Peyer's patch (tissue), 4 donors: ENCODE measurements around the gene NCOA3. TPM values are rescaled to one million over a fixed set of nuclear protein-coding genes. Genes with fewer than 3 reads are reported as not detected.

Experiments used
- DNase-seq, 3 donors: peaks; one replicate each; pipeline ENCODE4 v3.0.0-alpha.2; 2017 to 2019
- H3K27ac ChIP-seq, 4 donors: fragments of 200-600 bp; sonication (generic); one replicate each; pipeline ENCODE4 v1.5.1; 2016 to 2019
- H3K27me3 ChIP-seq, 2 donors: fragments of 200-600 bp; sonication (generic); one replicate each; pipeline ENCODE4 v1.5.1; 2019
- H3K36me3 ChIP-seq, 3 donors: fragments of 200-600 bp; sonication (generic); one replicate each; pipeline ENCODE4 v1.5.1; 2016 to 2019
- H3K4me1 ChIP-seq, 4 donors: fragments of 200-600 bp; sonication (generic); one replicate each; pipeline ENCODE4 v1.5.1; 2016 to 2019
- H3K4me3 ChIP-seq, 4 donors: fragments of 200-600 bp; sonication (generic); 1 replicate in 3 of 4; 2 replicates in 1 of 4; pipeline ENCODE4 v1.5.1; 2016 to 2019; ENCODE audit warnings: mild to moderate bottlenecking in 1 of 4
- H3K9me3 ChIP-seq, 4 donors: fragments of 200-600 bp; sonication (generic); one replicate each; pipeline ENCODE4 v1.5.1; 2016 to 2019; ENCODE audit warnings: mild to moderate bottlenecking in 1 of 4
- POLR2A ChIP-seq, 2 donors: fragments of 450-650 bp; IDR thresholded peaks; one replicate each; pipeline ENCODE4 v1.5.1; 2017; ENCODE audit warnings: antibody characterized with exemption in 2 of 2, mild to moderate bottlenecking in 2 of 2, moderate library complexity in 2 of 2
- total RNA-seq, 4 donors: library from RNA; depleted of rRNA; stranded (reverse); fragments of >200 nt; gene quantifications; one replicate each; pipeline ENCODE4 v1.1.0, GENCODE V29; 2016
- TF ChIP-seq, protein P1 (sequence below), 6 experiments: fragments of 450-650 bp in 4 of 6; fragments of 200-600 bp in 2 of 6; sonication (generic) in 1 of 6; IDR thresholded peaks; one replicate each; pipeline ENCODE4 v1.5.1; 2017 to 2019; ENCODE audit warnings: antibody characterized with exemption in 6 of 6, mild to moderate bottlenecking in 3 of 6, moderate library complexity in 1 of 6

NCOA3 gene
- total RNA-seq, 4 donors from 2014 or later = 17.9 to 99.9 (median 26.6) TPM

DNA sequence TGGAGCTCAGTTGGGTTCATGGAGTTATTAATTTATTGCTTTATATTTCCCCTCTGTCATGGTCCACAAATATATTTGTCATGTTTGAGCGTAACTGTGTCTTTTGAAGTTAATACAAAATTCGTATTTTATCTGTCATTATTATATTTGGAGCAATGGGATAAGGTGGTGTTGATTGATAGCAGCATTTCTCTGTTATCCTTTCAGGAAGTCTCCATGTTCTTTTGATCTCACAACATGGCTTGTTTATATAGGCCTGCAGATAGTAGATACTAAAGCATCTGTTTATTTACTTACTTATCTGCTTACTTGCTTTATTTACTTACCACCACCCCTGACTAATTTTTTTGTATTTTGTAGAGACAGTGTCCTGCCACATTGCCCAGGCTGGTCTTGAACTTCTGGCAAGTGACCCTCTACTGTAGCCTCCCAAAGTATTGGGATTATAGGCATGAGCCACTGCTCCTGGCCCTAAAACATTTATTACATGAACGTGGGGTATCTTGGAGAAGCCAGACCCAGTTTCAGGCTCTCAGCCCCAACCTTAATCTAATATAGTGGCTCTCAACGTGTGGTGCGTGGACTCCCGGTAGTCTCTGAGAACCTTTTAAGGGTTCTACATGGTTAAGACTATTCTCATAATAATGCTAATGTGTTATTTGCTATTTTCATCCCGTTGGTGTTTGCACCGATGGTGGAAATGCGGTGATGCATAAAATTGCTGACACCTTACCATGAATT is 104.2 kb downstream of the NCOA3 start:
- H3K27me3 ChIP-seq = no peaks in the 10 kb centered on the region
- TF ChIP-seq, protein P1, sequence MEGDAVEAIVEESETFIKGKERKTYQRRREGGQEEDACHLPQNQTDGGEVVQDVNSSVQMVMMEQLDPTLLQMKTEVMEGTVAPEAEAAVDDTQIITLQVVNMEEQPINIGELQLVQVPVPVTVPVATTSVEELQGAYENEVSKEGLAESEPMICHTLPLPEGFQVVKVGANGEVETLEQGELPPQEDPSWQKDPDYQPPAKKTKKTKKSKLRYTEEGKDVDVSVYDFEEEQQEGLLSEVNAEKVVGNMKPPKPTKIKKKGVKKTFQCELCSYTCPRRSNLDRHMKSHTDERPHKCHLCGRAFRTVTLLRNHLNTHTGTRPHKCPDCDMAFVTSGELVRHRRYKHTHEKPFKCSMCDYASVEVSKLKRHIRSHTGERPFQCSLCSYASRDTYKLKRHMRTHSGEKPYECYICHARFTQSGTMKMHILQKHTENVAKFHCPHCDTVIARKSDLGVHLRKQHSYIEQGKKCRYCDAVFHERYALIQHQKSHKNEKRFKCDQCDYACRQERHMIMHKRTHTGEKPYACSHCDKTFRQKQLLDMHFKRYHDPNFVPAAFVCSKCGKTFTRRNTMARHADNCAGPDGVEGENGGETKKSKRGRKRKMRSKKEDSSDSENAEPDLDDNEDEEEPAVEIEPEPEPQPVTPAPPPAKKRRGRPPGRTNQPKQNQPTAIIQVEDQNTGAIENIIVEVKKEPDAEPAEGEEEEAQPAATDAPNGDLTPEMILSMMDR (IDR thresholded peaks at IDR 0.05) = no peak
- TF ChIP-seq POLR2A (IDR thresholded peaks at IDR 0.05) = no peak
- peak overlapping the region in 1 of 4 donors; percentile 8 for H3K27ac ChIP-seq
- peaks cover 0 to 22% (median 4%) of the 10 kb centered on the region in 4 donors for H3K4me1 ChIP-seq
- no peak for DNase-seq
- no peaks in the 10 kb centered on the region for H3K9me3 ChIP-seq
- H3K4me3 ChIP-seq = no peak overlapping the region
- no peaks in the 10 kb centered on the region for H3K36me3 ChIP-seq

DNA sequence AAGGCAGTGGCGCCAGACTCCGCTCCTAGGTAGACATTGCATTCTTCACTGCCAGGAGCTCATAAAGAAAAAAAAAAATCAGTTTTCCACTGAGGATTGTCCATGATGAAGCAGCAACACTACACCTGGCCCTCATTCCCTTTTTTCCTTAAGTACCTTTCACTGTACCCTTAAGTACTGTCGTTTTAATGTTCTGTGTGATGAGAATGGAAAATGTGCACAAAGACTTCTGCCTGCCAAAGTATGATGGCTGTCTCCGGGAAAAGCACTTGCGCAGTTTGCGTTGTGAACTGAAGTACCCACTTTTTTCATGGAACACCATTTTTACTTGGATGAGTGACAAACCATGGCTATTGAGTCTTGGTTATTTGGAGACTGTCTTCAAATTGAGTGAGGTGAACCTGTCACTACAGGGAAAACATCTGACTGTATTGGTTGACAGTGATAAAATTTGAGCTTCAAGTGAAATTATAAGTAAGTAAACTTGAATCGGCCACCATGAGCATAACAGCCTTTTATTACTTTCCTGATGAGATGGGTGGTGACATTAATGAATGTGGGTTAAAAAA is 104.8 kb downstream of the NCOA3 start:
- Histone ChIP-seq H3K9me3 (no peaks in the 10 kb centered on the region), H3K27ac (peak overlapping the region in 2 of 4 donors; percentile 8 to 38), H3K27me3 (no peaks in the 10 kb centered on the region), H3K36me3 (no peaks in the 10 kb centered on the region), H3K4me3 (no peak overlapping the region), H3K4me1 (peaks cover 0 to 22% (median 5%) of the 10 kb centered on the region in 4 donors)
- no peak for DNase-seq
- TF ChIP-seq POLR2A (IDR thresholded peaks at IDR 0.05) = no peak
- TF ChIP-seq, protein P1 (IDR thresholded peaks at IDR 0.05) = no peak

DNA sequence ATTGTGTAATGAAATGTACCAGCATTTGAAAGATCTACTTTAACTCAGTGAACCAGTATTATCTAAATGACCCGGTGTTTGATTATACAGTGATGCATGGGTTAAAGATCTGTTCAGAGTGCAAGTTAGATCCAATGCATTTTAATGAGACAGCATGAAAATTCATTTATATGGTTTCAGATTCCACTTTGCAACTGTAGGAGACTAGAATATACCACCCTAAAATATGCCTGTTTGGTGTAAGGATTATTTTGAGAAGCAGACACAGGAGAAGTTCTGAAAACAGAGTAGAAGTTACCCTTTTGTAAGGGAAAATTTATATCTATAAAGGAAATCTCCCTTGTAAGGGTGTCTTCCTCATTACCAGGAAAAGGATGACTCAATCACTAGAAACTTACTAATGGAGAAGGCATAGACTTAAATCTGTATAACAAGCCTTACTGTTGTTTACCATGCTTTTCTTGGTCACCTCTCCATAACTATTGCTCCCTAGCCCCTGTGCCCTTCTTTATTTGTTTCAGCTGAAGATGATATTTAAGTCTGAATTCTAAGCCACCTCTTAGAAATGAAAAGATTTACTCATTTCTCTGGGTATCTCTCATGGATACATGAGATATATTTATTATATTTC is 105.4 kb downstream of the NCOA3 start:
- Histone ChIP-seq H3K9me3 (no peaks in the 10 kb centered on the region), H3K4me3 (no peak overlapping the region), H3K27me3 (no peaks in the 10 kb centered on the region), H3K36me3 (no peaks in the 10 kb centered on the region), H3K4me1 (peaks cover 0 to 22% (median 5%) of the 10 kb centered on the region in 4 donors), H3K27ac (peak overlapping the region in 1 of 4 donors; percentile 38)
- DNase-seq = no peak
- TF ChIP-seq, protein P1 (IDR thresholded peaks at IDR 0.05) = no peak
- no peak for TF ChIP-seq POLR2A (IDR thresholded peaks at IDR 0.05)

DNA sequence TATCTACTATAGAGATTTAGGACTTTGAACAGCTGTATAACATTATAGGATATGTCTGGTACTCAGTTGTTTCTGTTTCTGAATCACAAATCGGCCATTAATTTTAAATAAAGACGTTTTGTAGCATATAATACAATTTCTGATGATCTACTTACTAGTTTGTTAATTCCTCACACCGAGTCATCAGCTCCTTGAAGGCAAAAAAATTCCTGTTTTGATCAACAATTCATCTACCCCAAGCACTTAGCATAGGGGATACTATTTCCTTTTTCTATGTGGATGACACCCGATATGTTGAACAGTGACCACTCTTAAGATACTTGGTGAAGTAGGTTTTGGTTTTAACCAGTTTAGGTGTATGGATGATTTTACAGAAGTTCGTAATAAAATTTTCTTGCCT is 107.3 kb downstream of the NCOA3 start:
- Histone ChIP-seq H3K4me1 (peaks cover 0 to 22% (median 5%) of the 10 kb centered on the region in 4 donors), H3K27me3 (no peaks in the 10 kb centered on the region), H3K9me3 (no peaks in the 10 kb centered on the region), H3K27ac (no peak overlapping the region), H3K36me3 (no peaks in the 10 kb centered on the region), H3K4me3 (no peak overlapping the region)
- TF ChIP-seq POLR2A (IDR thresholded peaks at IDR 0.05) = no peak
- TF ChIP-seq, protein P1 (IDR thresholded peaks at IDR 0.05) = no peak
- no peak for DNase-seq

DNA sequence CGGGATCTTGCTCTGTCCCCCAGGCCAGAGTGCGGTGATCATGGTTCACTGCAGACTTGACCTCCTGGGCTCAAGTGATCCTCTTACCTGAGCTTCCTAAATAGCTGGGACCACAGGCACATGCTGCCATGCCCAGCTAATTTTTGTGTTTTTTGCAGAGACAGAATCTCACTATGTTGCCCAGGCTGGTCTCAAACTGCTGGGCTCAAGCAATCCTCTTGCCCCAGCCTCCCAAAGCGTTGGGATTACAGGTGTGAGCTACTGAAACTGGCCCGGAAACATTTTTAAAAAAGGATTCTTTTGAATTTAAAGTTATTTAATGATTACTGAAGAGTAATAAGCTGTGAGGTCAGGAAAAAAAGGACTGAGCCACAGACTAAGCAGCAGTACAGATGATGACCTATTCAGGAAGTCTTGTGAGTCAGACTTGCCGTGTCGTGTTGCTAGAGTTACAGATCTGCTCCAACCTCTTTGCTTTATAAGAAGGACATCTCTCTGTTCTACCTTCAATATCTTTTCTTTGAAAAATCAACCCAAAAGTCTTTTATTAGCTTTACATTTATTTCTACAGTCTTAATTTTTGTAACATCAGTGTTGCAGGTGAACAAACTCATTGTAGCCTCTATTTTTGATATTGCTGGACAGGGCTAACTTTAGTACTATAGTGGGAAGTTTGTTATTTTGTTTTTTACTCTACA is 108.7 kb downstream of the NCOA3 start:
- peak overlapping the region; percentile 15 to 57 (median 30) for H3K27ac ChIP-seq
- no peaks in the 10 kb centered on the region for H3K27me3 ChIP-seq
- DNase-seq = peak in 2 of 3 donors; percentile 63 to 87
- H3K36me3 ChIP-seq = no peaks in the 10 kb centered on the region
- no peak for TF ChIP-seq POLR2A (IDR thresholded peaks at IDR 0.05)
- TF ChIP-seq, protein P1 (IDR thresholded peaks at IDR 0.05) = no peak
- no peak overlapping the region for H3K4me3 ChIP-seq
- no peaks in the 10 kb centered on the region for H3K9me3 ChIP-seq
- H3K4me1 ChIP-seq = peaks cover 0 to 22% (median 5%) of the 10 kb centered on the region in 4 donors
